Endothelial cell of umbilical vein (primary cell): ENCODE results near the gene SH3GL1. TPM values are rescaled to one million over a fixed set of nuclear protein-coding genes. Genes with fewer than 3 reads are reported as not detected.

Experiments
- BruUV-seq: library from RNA; stranded (reverse); fragments of 400-500 nt; replicated peaks from 2 replicates; lab custom pipeline; 2021; lab: Mats Ljungman, UMichigan
- CTCF ChIA-PET: fragments of 300-600, 350-600 bp; sonication (Branson Sonifier 250); formaldehyde crosslinking; loops from one replicate; lab custom pipeline; 2021; ENCODE audit warnings: antibody characterized with exemption, inconsistent platforms; lab: Charles Lee
- POLR2A ChIA-PET: fragments of 300-600, 350-600 bp; sonication (Branson Sonifier 250); formaldehyde crosslinking; loops from one replicate; lab custom pipeline; 2021; ENCODE audit warnings: antibody characterized with exemption, inconsistent platforms; lab: Charles Lee
- DNase-seq: peaks from one replicate; pipeline ENCODE4 v3.0.0-alpha.2; 2011; ENCODE audit warnings: low read depth, low spot score
- FAIRE-seq: peaks from 2 replicates; lab custom pipeline; 2011; peaks lifted over from hg19 to GRCh38; lab: Jason Lieb, UNC
- H2AFZ ChIP-seq: 2 replicates; pipeline ENCODE4 v1.6.0; 2012; ENCODE audit warnings: low read depth, low read length, control low read depth, inconsistent platforms
- H3K27ac ChIP-seq: 2 replicates; pipeline ENCODE4 v1.5.1; 2011; ENCODE audit warnings: low read depth, mild to moderate bottlenecking, control low read depth, low read length, moderate library complexity; ENCODE audit not compliant: insufficient read depth
- H3K27me3 ChIP-seq, 2 experiments: 2 replicates each; pipeline versions ENCODE4 v1.6.0 to v1.6.1; 2011; ENCODE audit warnings: low read length in 2 of 2, mixed read lengths in 1 of 2; ENCODE audit not compliant: control insufficient read depth in 2 of 2, insufficient read depth in 2 of 2
- H3K36me3 ChIP-seq, 2 experiments: 2 replicates in 1 of 2; 3 replicates in 1 of 2; pipeline ENCODE4 v1.5.1; 2011; ENCODE audit warnings: low read length in 2 of 2, mild to moderate bottlenecking in 1 of 2, moderate library complexity in 1 of 2; ENCODE audit not compliant: control insufficient read depth in 2 of 2, insufficient read depth in 2 of 2; ENCODE audit errors: extremely low read depth in 1 of 2
- H3K4me1 ChIP-seq: 3 replicates; pipeline ENCODE4 v1.5.1; 2011; ENCODE audit warnings: mild to moderate bottlenecking, low read length; ENCODE audit not compliant: control insufficient read depth, insufficient read depth; ENCODE audit errors: extremely low read depth
- H3K4me2 ChIP-seq: 2 replicates; pipeline ENCODE4 v1.6.1; 2011; ENCODE audit warnings: low read length, control low read depth, mixed read lengths; ENCODE audit not compliant: insufficient read depth
- H3K4me3 ChIP-seq, 3 experiments: fragments of 200-600 bp in 1 of 3; sonication (generic), shearing (Covaris generic) in 1 of 3; replicated peaks in 1 of 3; 2 replicates each; pipeline ENCODE4 v1.5.1; 2011 to 2016; ENCODE audit warnings: control low read depth in 3 of 3, low read length in 3 of 3, mild to moderate bottlenecking in 2 of 3, inconsistent platforms in 1 of 3, low read depth in 1 of 3, moderate library complexity in 1 of 3; ENCODE audit not compliant: insufficient read depth in 1 of 3
- H3K79me2 ChIP-seq: 2 replicates; pipeline ENCODE4 v1.6.0; 2012; ENCODE audit warnings: low read length, inconsistent platforms; ENCODE audit not compliant: control insufficient read depth, insufficient read depth
- H3K9ac ChIP-seq: replicated peaks from 2 replicates; pipeline ENCODE3; 2011; ENCODE audit warnings: low read length, control low read depth; ENCODE audit not compliant: insufficient read depth; ENCODE audit errors: extremely low read depth
- H3K9me1 ChIP-seq: replicated peaks from 3 replicates; pipeline ENCODE4 v1.6.0; 2011; ENCODE audit warnings: mild to moderate bottlenecking, low read length; ENCODE audit not compliant: control insufficient read depth, insufficient read depth; ENCODE audit errors: extremely low read depth
- H3K9me3 ChIP-seq: replicated peaks from 2 replicates; pipeline ENCODE4 v1.5.1; 2012; ENCODE audit warnings: low read length, inconsistent platforms; ENCODE audit not compliant: control insufficient read depth, insufficient read depth
- H4K20me1 ChIP-seq: replicated peaks from 2 replicates; pipeline ENCODE3; 2011; ENCODE audit warnings: mild to moderate bottlenecking, low read length; ENCODE audit not compliant: control insufficient read depth, insufficient read depth; ENCODE audit errors: extremely low read depth
- EZH2 ChIP-seq: IDR thresholded peaks from 2 replicates; pipeline ENCODE4 v1.6.1; 2012; ENCODE audit warnings: borderline replicate concordance, low read depth, mild to moderate bottlenecking, moderate library complexity, low read length, inconsistent platforms; ENCODE audit not compliant: severe bottlenecking
- FOS ChIP-seq: IDR thresholded peaks from 2 replicates; pipeline ENCODE4 v1.6.1; 2011; ENCODE audit warnings: mild to moderate bottlenecking, low read length, moderate library complexity, borderline replicate concordance; ENCODE audit not compliant: insufficient read depth
- GATA2 ChIP-seq: IDR thresholded peaks from 2 replicates; pipeline ENCODE4 v1.7.0; 2011; ENCODE audit warnings: low read depth, mild to moderate bottlenecking, moderate library complexity, mixed read lengths, low read length; ENCODE audit not compliant: insufficient read length, insufficient read depth
- JUN ChIP-seq: IDR thresholded peaks from 2 replicates; pipeline ENCODE4 v1.6.1; 2011; ENCODE audit warnings: borderline replicate concordance, low read depth; ENCODE audit not compliant: insufficient read length, insufficient read depth
- MYC ChIP-seq: IDR thresholded peaks from one replicate; pipeline ENCODE4 v1.6.1; 2011; ENCODE audit warnings: mild to moderate bottlenecking, low read depth, low read length
- POLR2A ChIP-seq: IDR thresholded peaks from 2 replicates; pipeline ENCODE4 v1.6.1; 2012; ENCODE audit warnings: low read depth, mild to moderate bottlenecking, control low read depth, low read length
- POLR2AphosphoS5 ChIP-seq: IDR thresholded peaks from 2 replicates; pipeline ENCODE4 v1.6.1; 2012; ENCODE audit warnings: low read depth, mild to moderate bottlenecking, control low read depth, low read length, moderate library complexity; ENCODE audit not compliant: insufficient read depth
- dilution Hi-C: fragments of 300-500 bp; cut with MboI; formaldehyde crosslinking; loops from one replicate; pipeline ENCODE4 v1.15.0; 2019; ENCODE audit warnings: low sequenced_read_pairs; ENCODE audit not compliant: extremely low pct_ligation_motif_present
- intact Hi-C: fragments of 100-400 bp; cut with micrococcal nuclease; formaldehyde crosslinking; loops from one replicate; pipeline ENCODE4 v1.10.0; 2022
- polyA plus RNA-seq, 4 experiments: library from polyadenylated mRNA; depleted of rRNA in 3 of 4; stranded (reverse) in 3 of 4; unstranded in 1 of 4; fragments of >200 nt; gene quantifications; 2 replicates each; pipeline versions ENCODE4 v1.2.1 to v1.2.3, GENCODE V29; 2011 to 2012; ENCODE audit warnings: missing spikeins in 1 of 4
- total RNA-seq: library from RNA; stranded (reverse); gene quantifications from 2 replicates; pipeline ENCODE4 v1.2.3, GENCODE V29; 2021
- TF ChIP-seq, protein P1 (sequence below): IDR thresholded peaks from 2 replicates; pipeline ENCODE4 v1.6.1; 2011; ENCODE audit not compliant: insufficient read depth, insufficient read length
- TF ChIP-seq, protein P2 (sequence below), 2 donors: IDR thresholded peaks; 1 replicate in 1 of 2; 2 replicates in 1 of 2; pipeline ENCODE4 v1.5.1; 2011; ENCODE audit warnings: low read length in 2 of 2, mild to moderate bottlenecking in 2 of 2, moderate library complexity in 2 of 2, control low read depth in 1 of 2, inconsistent platforms in 1 of 2, low read depth in 1 of 2; ENCODE audit not compliant: insufficient read depth in 1 of 2; ENCODE audit errors: extremely low read depth in 1 of 2

SH3GL1 gene
- total and polyA plus RNA-seq, 2 donors (not counting 3 experiments of a cell fraction or from before 2014, with no cell fraction given), result 143 to 145 TPM

DNA sequence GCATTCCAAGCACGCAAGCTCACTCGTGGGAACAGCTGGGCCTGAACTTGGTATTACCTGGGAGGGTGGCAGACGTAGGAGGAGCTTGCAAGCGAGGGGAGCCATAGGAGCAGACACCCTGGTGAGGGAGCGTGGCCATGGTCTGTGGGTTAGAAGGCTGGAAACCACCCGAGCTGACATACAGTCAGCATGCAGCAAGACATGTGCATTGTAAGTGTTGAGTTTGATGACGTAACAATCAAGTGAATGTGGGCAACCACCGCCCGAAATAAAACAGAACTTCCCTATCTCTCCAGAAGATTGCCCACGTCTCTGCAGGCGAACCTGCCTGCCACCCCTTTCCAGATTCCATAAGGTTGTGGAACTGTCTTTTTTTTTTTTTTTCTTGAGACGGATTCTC, 30.4 kb upstream of the SH3GL1 start:
- CTCF ChIA-PET, result no interaction called here
- no TSS peak for BruUV-seq
- Histone ChIP-seq H3K4me2 (no peak overlapping the region), H4K20me1 (no peaks in the 10 kb centered on the region), H3K36me3 (peaks cover 6 to 14% of the 10 kb centered on the region in 2 experiments), H2AFZ (no peak overlapping the region), H3K9ac (no peak overlapping the region), H3K4me3 (no peak overlapping the region), H3K27ac (no peak overlapping the region), H3K79me2 (no peaks in the 10 kb centered on the region), H3K27me3 (no peaks in the 10 kb centered on the region), H3K9me3 (no peaks in the 10 kb centered on the region), H3K9me1 (no peaks in the 10 kb centered on the region), H3K4me1 (no peaks in the 10 kb centered on the region)
- TF ChIP-seq MYC, result no peak
- TF ChIP-seq GATA2, result no peak
- no peak for TF ChIP-seq EZH2
- intact Hi-C loops, result no loop called here
- FAIRE-seq, result no peak
- no peak for DNase-seq
- dilution Hi-C loops, result no loop called here
- POLR2A ChIA-PET, result no interaction called here

DNA sequence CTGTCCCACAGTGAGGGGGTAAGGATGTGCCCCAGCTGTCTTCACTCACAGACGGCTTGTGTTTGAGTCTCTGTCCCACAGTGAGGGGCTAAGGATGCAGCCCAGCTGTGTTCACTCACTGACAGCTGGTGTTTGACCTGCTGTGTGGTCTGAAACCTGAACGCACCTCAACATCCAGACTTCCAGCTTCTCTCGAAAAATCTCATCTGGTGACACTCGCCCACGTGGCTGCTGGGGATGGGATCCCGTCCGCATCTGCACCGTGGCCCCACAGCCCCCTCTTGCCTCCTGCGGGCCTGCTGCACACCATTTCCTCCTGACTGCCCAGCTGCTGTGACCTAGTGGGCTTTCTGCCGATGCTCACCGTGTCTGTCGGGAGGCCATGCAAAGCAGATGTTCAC, 29.4 kb upstream of the SH3GL1 start:
- Histone ChIP-seq H3K36me3 (peaks cover 9 to 15% of the 10 kb centered on the region in 2 experiments), H3K27me3 (no peaks in the 10 kb centered on the region), H3K27ac (no peak overlapping the region), H3K9me1 (no peaks in the 10 kb centered on the region), H3K9me3 (no peaks in the 10 kb centered on the region), H3K4me2 (no peak overlapping the region), H3K79me2 (no peaks in the 10 kb centered on the region), H3K4me1 (no peaks in the 10 kb centered on the region), H2AFZ (no peak overlapping the region), H3K9ac (no peak overlapping the region), H3K4me3 (no peak overlapping the region), H4K20me1 (no peaks in the 10 kb centered on the region)
- no peak for DNase-seq
- POLR2A ChIA-PET, result no interaction called here
- intact Hi-C loops (no loop called here), dilution Hi-C loops (no loop called here)
- CTCF ChIA-PET, result no interaction called here
- BruUV-seq, result no TSS peak
- no peak for TF ChIP-seq FOS
- TF ChIP-seq EZH2, result no peak
- no peak for TF ChIP-seq POLR2AphosphoS5
- TF ChIP-seq JUN, result no peak
- TF ChIP-seq, protein P1, sequence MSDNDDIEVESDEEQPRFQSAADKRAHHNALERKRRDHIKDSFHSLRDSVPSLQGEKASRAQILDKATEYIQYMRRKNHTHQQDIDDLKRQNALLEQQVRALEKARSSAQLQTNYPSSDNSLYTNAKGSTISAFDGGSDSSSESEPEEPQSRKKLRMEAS, result no peak
- no peak for TF ChIP-seq GATA2
- TF ChIP-seq POLR2A, result no peak
- TF ChIP-seq MYC, result no peak
- TF ChIP-seq, protein P2, sequence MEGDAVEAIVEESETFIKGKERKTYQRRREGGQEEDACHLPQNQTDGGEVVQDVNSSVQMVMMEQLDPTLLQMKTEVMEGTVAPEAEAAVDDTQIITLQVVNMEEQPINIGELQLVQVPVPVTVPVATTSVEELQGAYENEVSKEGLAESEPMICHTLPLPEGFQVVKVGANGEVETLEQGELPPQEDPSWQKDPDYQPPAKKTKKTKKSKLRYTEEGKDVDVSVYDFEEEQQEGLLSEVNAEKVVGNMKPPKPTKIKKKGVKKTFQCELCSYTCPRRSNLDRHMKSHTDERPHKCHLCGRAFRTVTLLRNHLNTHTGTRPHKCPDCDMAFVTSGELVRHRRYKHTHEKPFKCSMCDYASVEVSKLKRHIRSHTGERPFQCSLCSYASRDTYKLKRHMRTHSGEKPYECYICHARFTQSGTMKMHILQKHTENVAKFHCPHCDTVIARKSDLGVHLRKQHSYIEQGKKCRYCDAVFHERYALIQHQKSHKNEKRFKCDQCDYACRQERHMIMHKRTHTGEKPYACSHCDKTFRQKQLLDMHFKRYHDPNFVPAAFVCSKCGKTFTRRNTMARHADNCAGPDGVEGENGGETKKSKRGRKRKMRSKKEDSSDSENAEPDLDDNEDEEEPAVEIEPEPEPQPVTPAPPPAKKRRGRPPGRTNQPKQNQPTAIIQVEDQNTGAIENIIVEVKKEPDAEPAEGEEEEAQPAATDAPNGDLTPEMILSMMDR (IDR thresholded peaks at IDR 0.05; ENCODE audit: extremely low read depth in 1 of 2, insufficient read depth in 1 of 2, low read depth in 1 of 2, low read length in 2 of 2), result no peak
- FAIRE-seq, result no peak
